SK-MEL-5 (cell line): Measurements from ENCODE around the gene TGOLN2. TPM values are rescaled to one million over a fixed set of nuclear protein-coding genes. Genes with fewer than 3 reads are reported as not detected.
"Not testable (repeated sequence)": the region's sequence is repeated elsewhere in the genome, so short reads cannot be mapped to it uniquely, and the experiment has no call there.

ENCODE experiments used
- DNase-seq: peaks from one replicate; pipeline ENCODE4 v3.0.0-alpha.2; 2016; ENCODE audit warnings: low read depth, low spot score
- in situ Hi-C: cut with HindIII; loops from 2 replicates; pipeline ENCODE4 v1.10.0; 2016; ENCODE audit warnings: low sequenced_read_pairs, high pct_unique_total_duplicates, low pct_unique_long_range_greater_than_20kb
- total RNA-seq: library from RNA; depleted of rRNA; stranded (reverse); fragments of >200 nt; shearing (Covaris generic); gene quantifications from 2 replicates; pipeline ENCODE4 v1.2.3, GENCODE V29; 2014

The TGOLN2 gene
- total RNA-seq, 1 experiment from 2014 or later, result 75.5 TPM

DNA sequence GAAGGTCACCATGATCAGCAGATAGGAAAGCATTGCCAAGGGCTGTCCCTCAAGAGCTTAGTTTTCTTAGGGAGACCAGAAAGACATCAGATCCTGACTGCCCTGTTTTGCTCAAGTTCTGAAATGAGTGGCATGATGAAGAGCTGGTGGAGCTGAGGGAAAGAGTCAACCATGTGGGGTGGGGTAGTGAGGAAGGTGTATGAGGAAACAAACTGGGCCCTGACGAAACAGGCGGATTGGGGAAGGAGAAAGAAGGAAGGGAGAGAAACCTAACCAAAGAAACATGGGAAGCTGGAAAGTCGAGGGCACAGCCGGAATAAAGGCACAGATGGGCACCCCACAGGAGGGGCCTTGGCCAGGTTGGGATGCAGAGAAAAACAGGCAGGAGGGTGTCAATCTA, 8.0 kb downstream of the TGOLN2 start:
- DNase-seq, result no peak
- in situ Hi-C loops, result no loop called here

DNA sequence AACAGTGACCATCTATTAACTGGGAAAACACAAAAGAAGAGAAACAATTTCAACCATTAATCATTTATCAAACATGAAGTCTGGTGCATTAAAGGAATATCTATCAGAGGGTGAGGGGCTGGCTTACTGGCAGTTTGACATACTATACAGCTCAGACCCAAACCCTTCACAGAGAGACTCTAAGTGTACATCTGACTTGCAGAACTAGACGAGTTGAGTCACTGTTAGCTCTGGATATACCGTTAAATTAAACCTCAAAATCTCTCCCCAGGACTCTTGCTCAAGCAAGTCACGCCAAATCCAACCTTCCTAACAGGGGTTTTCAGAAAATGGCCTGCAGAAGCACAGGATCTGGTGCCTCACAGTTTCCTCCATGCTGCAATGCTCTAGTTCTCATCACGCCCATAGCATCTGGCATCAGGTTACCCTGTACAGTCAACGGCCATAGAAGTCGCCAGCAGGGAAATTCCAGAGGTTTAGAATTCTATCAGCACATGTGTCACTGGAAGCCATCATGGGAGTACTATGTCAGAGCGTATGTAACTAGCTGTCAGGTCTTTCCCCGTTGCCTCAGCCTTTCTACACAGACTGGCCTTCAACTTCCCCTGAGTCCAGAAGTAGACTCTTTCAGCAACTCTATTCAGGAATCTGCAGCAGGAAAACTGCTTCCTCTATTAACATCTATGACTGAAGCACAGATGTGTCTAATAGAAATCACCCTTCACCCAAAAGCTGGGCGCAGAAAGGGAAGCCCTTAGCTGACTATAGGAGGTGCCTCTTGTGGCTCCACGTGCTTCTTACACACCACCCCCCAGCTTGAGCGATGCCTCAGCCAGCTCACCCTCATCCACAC, 9.3 kb downstream of the TGOLN2 start:
- DNase-seq, result no peak
- in situ Hi-C loops, result no loop called here

DNA sequence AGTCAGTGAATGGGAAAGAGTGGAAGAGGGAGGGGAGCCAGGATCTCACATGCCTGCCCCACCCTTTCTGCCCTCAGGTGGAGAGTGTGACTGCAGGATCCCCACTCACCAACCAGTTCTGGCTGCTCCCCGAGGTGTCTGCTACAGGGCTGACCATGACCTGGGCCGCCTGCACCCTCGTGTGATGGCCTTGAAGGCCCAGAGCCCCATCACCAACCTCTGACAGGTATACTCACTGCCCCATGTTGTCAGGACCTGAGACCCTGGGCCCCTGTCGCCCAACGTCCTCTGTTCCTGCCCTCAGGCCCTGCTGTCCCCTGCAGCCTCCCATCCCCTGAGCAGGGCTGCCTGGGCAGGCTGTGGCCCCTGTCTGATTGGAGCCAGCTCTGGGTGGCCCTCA, 11.9 kb downstream of the TGOLN2 start:
- not testable (repeated sequence) for DNase-seq

DNA sequence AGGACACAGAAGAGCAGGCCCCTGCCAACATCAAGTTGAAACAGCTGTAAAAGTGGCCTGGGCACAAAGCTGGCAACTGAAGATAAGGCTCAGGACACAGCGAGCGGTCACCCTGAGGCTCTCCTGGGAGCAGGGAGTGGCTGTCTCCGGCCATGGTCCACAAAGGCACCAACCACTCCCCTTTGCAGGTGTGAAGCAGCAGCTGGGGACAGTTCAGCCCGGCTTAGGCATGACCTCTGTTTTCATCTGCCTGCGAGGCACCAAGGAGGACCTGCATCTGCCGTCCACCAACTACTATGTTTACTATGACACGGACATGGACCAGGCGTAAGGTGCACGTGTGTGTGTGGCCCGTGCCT, 12.9 kb downstream of the TGOLN2 start:
- no peak for DNase-seq
- in situ Hi-C loops, result no loop called here

More for the DNA sequence above, 11.9 kb downstream of the TGOLN2 start:
- in situ Hi-C loops, result not testable (repeated sequence)

DNA sequence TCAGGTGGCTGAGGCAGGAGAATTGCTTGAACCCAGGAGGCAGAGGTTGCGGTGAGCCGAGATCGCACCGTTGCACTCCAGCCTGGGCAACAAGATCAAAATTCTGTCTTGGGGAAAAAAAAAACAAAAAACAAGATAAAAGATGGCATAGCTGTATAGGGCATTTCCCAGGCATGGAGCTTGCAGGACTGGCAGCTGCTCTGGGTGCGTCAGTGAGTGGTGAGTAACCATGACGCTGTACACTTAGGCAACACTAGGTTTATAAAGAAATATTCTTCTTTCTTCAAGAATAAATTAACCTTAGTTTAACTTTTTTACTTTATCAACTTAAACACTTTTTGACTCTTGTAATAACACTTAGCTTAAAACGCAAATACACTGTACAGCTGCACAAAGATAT, 15.4 kb downstream of the TGOLN2 start:
- in situ Hi-C loops, result no loop called here
- DNase-seq, result no peak

DNA sequence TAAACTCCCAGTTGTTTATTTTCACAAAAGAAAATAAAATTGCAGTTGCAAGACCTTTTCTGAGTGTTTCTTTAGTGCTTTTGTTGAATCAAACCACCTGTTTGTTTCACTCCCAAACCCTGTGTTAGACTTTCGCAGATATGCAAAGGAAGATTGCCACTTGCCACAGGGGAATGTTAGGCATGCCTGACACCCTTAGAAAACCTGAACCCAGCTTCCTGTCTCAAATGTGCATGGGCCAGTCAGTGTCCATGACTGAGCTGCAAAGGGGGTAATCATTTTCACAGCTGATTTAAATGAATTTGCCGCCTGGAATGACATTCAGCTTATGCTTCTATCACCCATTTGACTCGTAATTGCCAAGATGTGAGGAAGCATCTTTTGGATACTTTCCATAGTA, 17.5 kb downstream of the TGOLN2 start:
- no peak for DNase-seq
- in situ Hi-C loops, result no loop called here

DNA sequence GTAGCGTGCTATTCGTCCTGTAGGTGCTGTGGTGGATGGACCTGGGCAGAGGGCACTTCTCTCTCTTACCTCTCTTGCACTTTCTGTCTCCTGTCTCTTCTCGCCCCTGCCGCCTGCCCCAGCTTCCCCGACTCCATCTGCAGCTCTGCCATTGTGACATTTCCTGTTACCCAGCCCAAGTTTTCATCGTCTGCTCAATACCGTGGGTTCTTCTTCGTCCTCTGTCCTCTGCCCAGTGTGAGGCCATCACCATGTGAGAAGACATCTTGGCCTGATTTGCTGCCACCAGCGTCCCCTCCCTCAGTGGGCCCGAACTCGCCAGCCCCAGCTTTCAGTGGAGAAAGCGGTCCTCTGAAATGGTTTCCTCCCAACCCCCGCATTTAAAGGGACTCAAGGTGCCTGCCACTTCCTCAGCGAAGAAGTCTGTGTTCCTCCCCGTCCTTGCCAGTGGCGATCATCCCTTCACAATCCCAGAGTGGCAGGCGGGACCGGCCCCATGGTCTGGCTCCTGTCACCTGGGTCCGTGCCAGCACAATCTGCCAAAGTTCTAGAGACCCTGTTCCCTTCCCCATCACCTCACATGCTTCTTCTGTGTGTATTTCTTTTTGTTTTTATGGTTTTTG, 18.0 kb downstream of the TGOLN2 start:
- in situ Hi-C loops, result no loop called here
- DNase-seq, result no peak

DNA sequence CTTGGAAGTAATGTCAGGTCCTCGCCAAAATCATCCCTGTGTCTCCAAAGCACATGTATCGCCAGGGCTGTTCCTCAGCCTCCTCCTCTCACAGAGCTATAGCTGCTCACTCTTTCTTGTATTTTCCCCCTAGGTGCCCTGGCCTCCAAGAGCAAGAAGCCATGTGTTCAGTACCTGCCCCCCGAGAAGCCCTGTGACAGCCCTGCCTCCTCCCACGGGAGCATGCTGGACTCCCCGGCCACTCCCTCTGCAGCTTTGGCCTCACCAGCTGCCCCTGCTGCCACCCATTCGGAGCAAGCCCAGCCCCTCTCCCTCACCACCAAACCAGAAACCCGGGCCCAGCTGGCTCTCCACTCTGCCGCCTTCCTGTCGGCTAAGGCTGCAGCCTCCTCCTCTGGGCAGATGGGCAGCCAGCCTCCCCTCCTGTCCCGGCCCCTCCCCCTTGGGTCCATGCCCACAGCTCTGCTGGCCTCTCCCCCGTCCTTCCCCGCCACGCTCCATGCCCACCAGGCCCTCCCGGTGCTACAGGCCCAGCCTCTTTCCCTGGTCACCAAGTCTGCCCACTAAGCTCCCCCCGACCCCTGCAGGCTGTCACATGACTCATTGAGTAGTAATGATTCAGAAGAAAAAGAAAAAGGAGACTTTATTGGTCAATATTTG, 18.8 kb downstream of the TGOLN2 start:
- no peak for DNase-seq
- in situ Hi-C loops, result no loop called here

DNA sequence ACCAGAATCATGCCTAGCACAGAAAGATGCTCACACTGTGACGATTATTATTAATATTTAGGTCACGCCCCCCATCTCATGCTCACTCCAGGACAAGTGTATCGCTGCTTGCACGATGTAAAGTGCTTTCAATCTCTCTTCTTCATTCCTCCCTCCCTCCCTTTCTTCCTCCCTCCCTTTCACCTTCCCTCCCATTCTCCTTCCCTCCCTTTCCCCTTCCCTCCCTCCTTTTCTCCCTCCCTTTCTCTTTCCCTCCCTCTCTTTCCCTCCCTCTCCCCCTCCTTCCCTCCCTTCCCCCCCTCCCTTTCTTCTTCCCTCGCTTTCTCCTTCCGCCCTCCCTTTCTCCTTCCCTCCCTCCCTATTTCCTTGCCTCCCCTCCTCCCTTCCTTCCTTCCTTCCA, 19.6 kb downstream of the TGOLN2 start:
- DNase-seq, result no peak
- in situ Hi-C loops, result no loop called here

DNA sequence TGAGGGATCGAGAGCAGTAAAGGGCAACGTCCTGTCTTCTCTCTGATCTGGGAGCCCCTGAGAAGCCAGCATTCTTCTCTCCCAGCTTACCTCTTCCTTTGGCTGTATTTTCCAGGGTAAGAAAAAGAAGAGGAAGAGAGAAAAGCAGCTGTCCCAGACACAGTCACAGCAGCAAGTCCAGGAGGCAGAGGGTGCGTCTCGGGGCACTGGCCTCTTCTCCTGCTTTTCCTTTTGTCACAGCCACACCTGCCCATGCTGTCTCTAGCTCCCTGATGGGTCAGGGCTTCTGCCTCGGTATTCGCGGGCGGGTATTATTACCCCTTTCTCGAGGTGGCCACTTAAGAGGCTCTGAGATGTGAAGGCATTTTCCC, 20.3 kb downstream of the TGOLN2 start:
- no peak for DNase-seq
- in situ Hi-C loops, result no loop called here

DNA sequence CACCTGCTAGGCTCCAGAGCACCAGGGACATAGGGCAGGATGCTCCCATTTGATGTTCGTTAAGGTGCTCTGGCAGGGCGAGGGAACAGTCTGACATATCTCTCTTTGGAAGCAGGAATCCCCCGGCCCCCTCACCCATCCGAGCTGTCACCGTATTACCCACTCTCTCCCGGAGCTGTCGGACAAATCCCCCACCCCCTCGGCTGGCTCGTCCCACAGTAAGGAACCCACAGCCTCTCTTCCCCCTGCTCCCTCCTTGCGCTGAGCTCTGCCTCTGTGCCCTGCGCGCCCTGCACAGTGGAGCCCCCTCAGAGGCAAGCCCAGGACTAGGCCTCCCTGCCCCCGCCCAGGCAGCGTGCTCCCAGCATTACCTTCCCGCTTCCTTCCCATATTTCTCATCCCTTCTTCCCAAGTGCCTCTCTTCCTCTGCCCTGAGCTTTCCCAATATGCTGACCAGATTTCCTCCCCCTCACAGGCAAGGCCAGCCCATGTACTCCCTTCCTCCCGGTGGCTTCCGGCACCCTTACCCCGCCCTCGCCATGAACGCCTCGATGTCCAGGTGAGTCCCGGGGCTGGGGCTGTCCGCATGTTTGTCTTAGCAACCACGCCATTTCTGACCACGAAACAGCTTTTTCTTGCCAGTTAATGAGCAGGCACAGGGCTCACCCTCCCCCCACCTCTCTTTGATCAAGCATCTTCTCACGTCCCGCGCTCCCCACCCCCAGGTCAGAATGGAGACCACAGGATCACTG, 23.8 kb downstream of the TGOLN2 start:
- in situ Hi-C loops, result no loop called here
- DNase-seq, result no peak

DNA sequence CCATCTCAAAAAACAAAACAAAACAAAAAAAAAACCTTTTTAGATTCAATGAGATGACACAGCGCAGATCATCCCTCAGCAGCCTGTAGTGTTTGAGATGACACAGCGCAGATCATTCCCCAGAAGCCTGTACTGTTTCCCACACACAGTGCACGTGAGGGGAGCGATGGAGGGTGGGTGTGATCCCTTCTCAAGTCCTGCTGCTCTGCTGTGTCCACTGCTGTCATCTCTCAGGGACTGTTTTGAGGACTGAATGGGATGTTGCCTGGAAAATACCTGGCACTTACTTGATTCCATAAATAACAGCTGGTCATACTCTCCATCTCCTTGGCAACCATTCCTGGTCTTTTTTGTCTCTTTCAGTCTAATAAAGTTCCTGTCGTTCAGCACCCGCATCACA, 25.7 kb downstream of the TGOLN2 start:
- DNase-seq, result no peak
- in situ Hi-C loops, result no loop called here

DNA sequence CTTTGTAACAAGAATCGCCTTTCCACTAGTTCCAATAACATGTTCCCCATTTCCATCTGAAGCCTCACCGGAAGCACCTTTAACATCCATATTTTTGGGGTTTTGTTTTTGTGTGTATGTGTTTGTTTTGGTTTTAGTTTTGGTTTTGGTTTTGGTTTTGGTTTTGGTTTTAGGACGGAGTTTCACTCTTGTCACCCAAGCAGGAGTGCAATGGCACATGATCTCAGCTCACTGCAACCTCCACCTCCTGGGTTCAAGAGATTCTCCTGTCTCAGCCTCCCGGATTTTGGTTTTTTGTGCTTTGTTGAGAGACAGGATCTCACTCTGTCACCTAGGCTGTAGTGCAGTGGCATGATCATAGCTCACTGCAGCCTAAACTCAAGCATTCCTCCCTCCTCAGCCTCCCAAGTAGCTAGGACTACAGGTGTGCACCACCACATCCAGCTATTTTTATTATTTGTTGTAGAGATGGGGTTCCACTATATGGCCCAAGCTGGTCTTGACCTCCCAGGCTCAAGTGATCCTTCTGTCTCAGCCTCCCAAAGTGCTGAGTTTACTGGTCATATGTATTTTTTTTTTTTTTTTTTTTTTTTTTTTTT, 36.3 kb downstream of the TGOLN2 start:
- in situ Hi-C loops, result no loop called here
- no peak for DNase-seq

DNA sequence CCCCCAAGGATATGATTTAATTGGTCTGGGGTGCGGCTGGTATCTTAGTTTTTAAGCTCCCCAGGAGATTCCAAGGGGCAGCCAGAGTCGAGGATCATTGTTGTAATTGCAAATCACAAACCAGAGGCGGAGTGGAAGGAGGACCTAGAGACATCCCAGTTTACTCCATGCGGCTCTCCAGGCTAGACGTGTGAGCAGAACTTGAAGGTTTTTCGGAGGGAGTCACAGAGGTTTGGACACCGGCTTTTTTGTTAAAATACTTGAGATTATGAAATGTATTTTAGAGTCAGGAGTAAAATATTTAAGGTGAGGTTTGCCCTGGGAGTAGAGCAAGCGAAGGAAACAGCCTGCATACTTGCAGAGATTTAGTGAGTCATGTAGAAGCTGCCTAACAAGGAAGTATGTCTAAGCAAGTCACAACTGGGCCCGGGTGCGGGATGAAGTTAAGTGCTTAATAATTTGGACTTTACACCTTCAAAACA, 39.5 kb downstream of the TGOLN2 start:
- in situ Hi-C loops, result no loop called here
- no peak for DNase-seq

DNA sequence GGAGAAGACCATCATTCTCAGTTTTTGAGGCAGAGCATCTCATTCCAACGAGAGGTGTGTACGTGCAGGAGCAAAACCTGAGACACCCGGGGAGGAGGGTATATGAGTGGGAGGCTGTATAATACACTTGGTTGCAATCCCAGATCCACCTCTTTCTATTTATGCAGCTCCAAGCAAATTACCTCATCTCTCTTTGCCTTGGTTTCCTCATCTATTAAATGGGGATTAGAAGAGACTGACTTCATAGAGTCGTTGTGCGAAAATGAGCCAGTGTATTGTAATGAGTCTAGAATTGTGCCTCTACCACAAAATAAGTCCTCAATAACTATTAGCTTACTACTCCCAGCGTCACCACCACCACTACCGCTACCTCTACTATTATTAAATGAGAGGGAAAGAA, 40.1 kb downstream of the TGOLN2 start:
- no peak for DNase-seq

DNA sequence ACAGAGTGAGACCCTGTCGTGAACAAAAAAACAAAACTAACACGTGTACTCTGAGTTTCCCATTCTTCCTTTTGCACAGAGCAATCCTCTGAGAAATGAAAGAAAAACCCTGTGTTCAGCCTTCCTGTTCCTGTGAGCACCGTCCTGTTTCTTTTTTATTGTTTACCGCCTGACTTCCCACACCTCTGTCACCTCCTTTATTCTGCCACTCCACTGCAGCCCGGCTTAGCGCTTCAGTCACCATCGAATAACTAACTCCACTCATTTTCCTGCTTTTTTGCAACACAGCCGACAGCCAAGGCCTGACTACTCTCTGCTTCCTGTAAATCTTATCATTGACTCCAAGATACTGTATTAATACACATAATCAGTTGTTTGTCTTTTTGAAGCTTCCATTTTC, 40.9 kb downstream of the TGOLN2 start:
- in situ Hi-C loops, result no loop called here
- no peak for DNase-seq

More for the DNA sequence above, 40.1 kb downstream of the TGOLN2 start:
- in situ Hi-C loops, result no loop called here

DNA sequence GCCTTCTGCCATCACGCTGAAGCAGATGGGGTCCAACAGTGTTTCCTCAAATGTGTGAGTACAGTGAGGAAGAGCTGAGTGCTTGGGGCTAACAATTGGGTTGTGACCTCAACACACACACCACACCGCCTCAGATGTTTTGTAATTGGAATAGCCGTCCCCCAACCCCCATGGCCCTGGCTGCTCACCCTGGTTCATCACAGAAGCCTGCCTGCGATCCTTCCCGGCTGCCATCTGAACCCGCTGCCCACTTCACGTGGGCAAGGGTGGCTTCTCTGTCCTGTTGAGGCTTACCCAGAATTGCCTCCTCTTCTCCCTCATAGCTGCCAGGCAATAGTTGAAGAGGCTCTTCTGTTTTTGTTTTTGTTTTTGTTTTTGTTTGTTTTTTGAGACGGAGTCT, 44.1 kb downstream of the TGOLN2 start:
- in situ Hi-C loops, result no loop called here
- DNase-seq, result no peak

DNA sequence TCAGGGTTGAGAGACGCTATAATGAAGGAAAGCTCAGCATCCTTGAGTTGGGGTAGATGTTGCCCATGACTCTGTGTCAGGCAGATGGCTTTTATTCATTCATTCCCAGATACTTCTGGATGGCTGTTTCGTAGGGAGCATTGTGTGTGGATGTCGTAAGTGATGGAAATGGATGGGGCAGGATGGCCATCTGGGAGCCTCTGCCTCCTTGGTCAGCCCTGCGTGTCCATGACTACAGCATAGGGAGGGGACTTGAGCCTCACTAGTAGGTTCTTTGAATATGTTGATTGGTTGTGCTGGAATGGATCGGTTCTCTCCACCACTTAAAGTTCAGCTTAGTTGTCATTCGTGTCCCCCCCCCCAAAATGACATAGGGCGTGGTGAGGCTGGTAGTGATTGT, 44.9 kb downstream of the TGOLN2 start:
- no peak for DNase-seq
- in situ Hi-C loops, result no loop called here
